ENCODE measurements around the gene ARHGAP8. TPM values are rescaled to one million over a fixed set of nuclear protein-coding genes. Genes with fewer than 3 reads are reported as not detected.
"Not testable (repeated sequence)": the region's sequence is repeated elsewhere in the genome, so short reads cannot be mapped to it uniquely, and the experiment has no call there.

Gene ARHGAP8
- total and polyA plus RNA-seq, 12 donors, result 0.17 to 0.53 (median 0.33) TPM; not detected in 5

DNA sequence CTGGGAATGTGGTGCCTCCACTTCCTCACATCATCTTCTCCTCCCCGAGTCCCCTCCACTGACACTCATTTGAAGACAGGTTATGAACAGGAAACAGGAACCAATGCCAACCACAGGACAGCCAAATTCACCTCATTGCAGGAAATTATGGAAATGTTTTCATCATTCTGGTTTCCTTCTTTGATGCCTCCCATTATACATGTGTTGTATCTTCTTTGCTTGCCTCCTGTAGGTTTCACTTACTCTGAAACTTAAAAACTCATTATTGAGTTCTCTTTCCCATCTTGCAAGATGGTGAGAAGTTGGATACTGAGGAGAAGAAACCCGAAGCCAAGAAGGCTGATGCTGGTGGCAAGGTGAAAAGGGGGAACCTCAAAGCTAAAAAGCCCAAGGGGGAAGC lies 148.9 kb downstream of the ARHGAP8 start:
- Histone ChIP-seq H3K27me3 (no peaks in the 10 kb centered on the region), H3K4me1 (no peaks in the 10 kb centered on the region), H3K4me3 (no peak overlapping the region), H3K9me3 (peaks cover 0 to 42% (median 18%) of the 10 kb centered on the region in 11 donors), H3K36me3 (no peaks in the 10 kb centered on the region), H3K27ac (no peak overlapping the region)
- WGBS, 2 donors, result 67 to 74% methylated on average over 2 of the region's 2 CpGs
- intact Hi-C loops (cut with DNase I), result no loop called here
- no peak for ATAC-seq
- DNase-seq, result no peak
- TF ChIP-seq, protein P1, sequence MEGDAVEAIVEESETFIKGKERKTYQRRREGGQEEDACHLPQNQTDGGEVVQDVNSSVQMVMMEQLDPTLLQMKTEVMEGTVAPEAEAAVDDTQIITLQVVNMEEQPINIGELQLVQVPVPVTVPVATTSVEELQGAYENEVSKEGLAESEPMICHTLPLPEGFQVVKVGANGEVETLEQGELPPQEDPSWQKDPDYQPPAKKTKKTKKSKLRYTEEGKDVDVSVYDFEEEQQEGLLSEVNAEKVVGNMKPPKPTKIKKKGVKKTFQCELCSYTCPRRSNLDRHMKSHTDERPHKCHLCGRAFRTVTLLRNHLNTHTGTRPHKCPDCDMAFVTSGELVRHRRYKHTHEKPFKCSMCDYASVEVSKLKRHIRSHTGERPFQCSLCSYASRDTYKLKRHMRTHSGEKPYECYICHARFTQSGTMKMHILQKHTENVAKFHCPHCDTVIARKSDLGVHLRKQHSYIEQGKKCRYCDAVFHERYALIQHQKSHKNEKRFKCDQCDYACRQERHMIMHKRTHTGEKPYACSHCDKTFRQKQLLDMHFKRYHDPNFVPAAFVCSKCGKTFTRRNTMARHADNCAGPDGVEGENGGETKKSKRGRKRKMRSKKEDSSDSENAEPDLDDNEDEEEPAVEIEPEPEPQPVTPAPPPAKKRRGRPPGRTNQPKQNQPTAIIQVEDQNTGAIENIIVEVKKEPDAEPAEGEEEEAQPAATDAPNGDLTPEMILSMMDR (IDR thresholded peaks at IDR 0.05), result no peak

GRCh38 chr22:44903164-44903563 lies 150.8 kb downstream of the ARHGAP8 start:
- H3K9me3 ChIP-seq, result peaks cover 0 to 42% (median 18%) of the 10 kb centered on the region in 11 donors
- H3K27ac ChIP-seq; H3K36me3 ChIP-seq; H3K4me1 ChIP-seq; DNase-seq; H3K4me3 ChIP-seq; H3K27me3 ChIP-seq; intact Hi-C loops (cut with DNase I): not testable (repeated sequence)
- peak in 1 of 8 donors; percentile 59 for ATAC-seq
- no CpG with 5 or more reads among the region's 2 CpGs for WGBS, 2 donors

DNA sequence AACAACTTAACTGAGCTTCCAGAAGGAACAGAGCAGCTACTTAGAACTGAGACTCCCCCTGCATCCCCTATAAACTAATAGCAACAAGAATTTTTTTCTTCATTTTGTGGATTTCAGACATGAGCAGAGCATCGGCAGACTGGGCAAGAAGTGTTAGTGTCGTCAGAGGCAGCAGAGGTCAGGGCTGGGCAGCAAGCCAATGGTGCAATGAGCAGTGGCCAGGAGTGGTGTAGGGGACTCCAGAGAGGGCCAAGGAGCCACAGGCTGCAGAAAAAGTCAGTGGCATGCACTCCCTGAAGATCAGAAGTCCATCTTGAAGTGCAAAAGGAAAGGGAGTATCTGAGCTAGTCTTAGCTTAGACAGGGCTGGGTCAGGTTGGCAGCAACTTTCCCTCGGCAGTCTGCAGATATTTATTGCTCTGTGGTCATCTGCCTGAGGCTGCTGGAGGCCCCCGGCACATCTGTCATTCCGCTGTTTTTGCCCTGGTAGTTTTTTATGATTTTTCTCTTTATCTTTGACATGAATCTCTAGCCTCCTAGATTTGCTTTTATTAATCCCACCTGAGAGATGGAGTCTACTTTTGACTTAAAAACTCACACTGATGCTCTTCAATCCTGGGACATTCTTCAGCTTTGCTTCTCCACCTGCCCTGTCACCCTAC lies 152.2 kb downstream of the ARHGAP8 start:
- H3K36me3 ChIP-seq; DNase-seq; H3K4me1 ChIP-seq; intact Hi-C loops (cut with DNase I); H3K27ac ChIP-seq; H3K4me3 ChIP-seq; H3K27me3 ChIP-seq: not testable (repeated sequence)
- WGBS, 2 donors, result 60 to 71% methylated on average over 3 of the region's 5 CpGs
- ATAC-seq, result peak in 2 of 8 donors; percentile 41 to 79
- H3K9me3 ChIP-seq, result peaks cover 0 to 33% (median 18%) of the 10 kb centered on the region in 11 donors

GRCh38 chr22:44906248-44906936 lies 154.0 kb downstream of the ARHGAP8 start:
- DNase-seq, result no peak
- Histone ChIP-seq H3K27me3 (no peaks in the 10 kb centered on the region), H3K27ac (no peak overlapping the region), H3K9me3 (peaks cover 0 to 26% (median 10%) of the 10 kb centered on the region in 11 donors), H3K4me1 (no peaks in the 10 kb centered on the region), H3K36me3 (no peaks in the 10 kb centered on the region), H3K4me3 (no peak overlapping the region)
- WGBS, 2 donors, result 87 to 88% methylated on average over 21 of the region's 21 CpGs
- TF ChIP-seq, protein P1 (IDR thresholded peaks at IDR 0.05), result no peak
- intact Hi-C loops (cut with DNase I), result no loop called here
- no peak for ATAC-seq

DNA sequence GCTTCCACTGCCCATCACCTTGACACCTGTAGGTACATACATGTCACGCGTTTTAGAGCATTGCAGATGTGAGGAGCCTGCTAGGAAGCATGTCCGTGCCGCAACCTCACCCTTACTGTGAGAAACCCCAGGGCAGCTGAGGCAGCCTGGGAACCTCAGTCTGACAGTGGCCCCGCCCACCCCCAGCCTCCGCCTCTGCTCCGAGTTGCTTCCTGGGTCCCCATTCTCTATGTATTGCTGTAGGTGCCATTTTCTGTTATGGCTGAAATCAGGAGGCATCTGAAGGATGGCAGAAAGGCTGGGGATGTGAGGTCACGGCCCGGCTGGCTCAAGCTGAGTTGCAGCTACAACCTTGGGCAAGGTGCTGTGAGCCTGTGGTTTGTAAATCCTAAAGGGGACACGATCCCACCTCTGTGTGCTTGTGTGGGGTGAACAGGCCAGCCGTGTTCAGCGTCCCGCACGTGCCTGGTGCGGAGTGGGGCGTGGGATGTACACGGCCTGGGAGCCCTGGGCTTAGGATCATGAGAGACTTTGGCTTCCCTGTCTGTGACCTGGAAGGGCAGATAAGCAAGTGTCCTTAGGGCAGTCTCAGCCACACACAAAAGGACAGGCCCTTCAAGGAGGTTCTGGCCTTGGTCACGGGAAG lies 154.7 kb downstream of the ARHGAP8 start:
- Histone ChIP-seq H3K4me1 (no peaks in the 10 kb centered on the region), H3K4me3 (no peak overlapping the region), H3K27ac (no peak overlapping the region), H3K9me3 (peaks cover 0 to 20% (median 4%) of the 10 kb centered on the region in 11 donors), H3K36me3 (no peaks in the 10 kb centered on the region), H3K27me3 (no peaks in the 10 kb centered on the region)
- TF ChIP-seq, protein P1 (IDR thresholded peaks at IDR 0.05), result no peak
- intact Hi-C loops (cut with DNase I), result no loop called here
- ATAC-seq (no peak), DNase-seq (no peak)
- 90 to 92% methylated on average over 18 of the region's 18 CpGs for WGBS, 2 donors
